T-helper 9 cell (primary cell): ENCODE results near the gene KCNK3.

Source experiments
- DNase-seq: peaks from one replicate; pipeline ENCODE4 v3.0.0-alpha.2; 2020

KCNK3 gene

GRCh38 chr2:26715528-26716270 is 23.2 kb downstream of the KCNK3 start:
- DNase-seq: no peak

- DNase-seq: no peak
These were observed 23.8 kb downstream of the KCNK3 start for GRCh38 chr2:26716340-26716739.

GRCh38 chr2:26716769-26717168 is 24.2 kb downstream of the KCNK3 start:
- no peak for DNase-seq

- no peak for DNase-seq
These were observed 24.8 kb downstream of the KCNK3 start for GRCh38 chr2:26717362-26717761.

- no peak for DNase-seq
These were observed 26.6 kb downstream of the KCNK3 start for GRCh38 chr2:26718949-26719686.

GRCh38 chr2:26720322-26721114 is 28.0 kb downstream of the KCNK3 start:
- no peak for DNase-seq

GRCh38 chr2:26721115-26722032 is 28.9 kb downstream of the KCNK3 start:
- DNase-seq: no peak

- DNase-seq: no peak
These were observed 29.8 kb downstream of the KCNK3 start for GRCh38 chr2:26722328-26722727.

- no peak for DNase-seq
These were observed 30.4 kb downstream of the KCNK3 start for GRCh38 chr2:26722911-26723310.

GRCh38 chr2:26723475-26723874 is 31.0 kb downstream of the KCNK3 start:
- no peak for DNase-seq

GRCh38 chr2:26723991-26724750 is 31.6 kb downstream of the KCNK3 start:
- DNase-seq: no peak

- DNase-seq: no peak
These were observed 32.4 kb downstream of the KCNK3 start for GRCh38 chr2:26724784-26725520.

GRCh38 chr2:26725521-26725820 is 32.9 kb downstream of the KCNK3 start:
- DNase-seq: no peak

GRCh38 chr2:26726228-26726627 is 33.7 kb downstream of the KCNK3 start:
- DNase-seq: no peak

GRCh38 chr2:26727641-26728561 is 35.4 kb downstream of the KCNK3 start:
- no peak for DNase-seq

- DNase-seq: no peak
These were observed 36.8 kb downstream of the KCNK3 start for GRCh38 chr2:26729311-26729710.

GRCh38 chr2:26730549-26731344 is 38.2 kb downstream of the KCNK3 start:
- DNase-seq: no peak

- no peak for DNase-seq
These were observed 39.2 kb downstream of the KCNK3 start for GRCh38 chr2:26731714-26732113.

- DNase-seq: no peak
These were observed 39.9 kb downstream of the KCNK3 start for GRCh38 chr2:26732446-26732845.
